Adipose tissue (tissue), 3 donors: ENCODE results near the gene COMMD1. TPM values are rescaled to one million over a fixed set of nuclear protein-coding genes. Genes with fewer than 3 reads are reported as not detected.

Source experiments
- H3K27ac ChIP-seq: one replicate; pipeline ENCODE4 v1.5.1; 2013; ENCODE audit warnings: low read depth, low read length
- WGBS, 3 donors: extraction: QIAGEN DNeasy Blood & Tissue Kit; methylation state at CpG; one replicate each; pipeline ENCODE4 v1.1.7; 2013; 5-methylcytosine and 5-hydroxymethylcytosine counted together
- polyA plus RNA-seq, 3 donors: library from polyadenylated mRNA; stranded (reverse); fragments of 200-250 nt; gene quantifications; one replicate each; pipeline ENCODE4 v1.2.3, GENCODE V29; 2013
- donor health status: healthy with polysubstance abuse.
- donor health status: Bipolar disorder and iron deficiency.
- donor health status: healthy.

The COMMD1 gene
- polyA plus RNA-seq, 3 donors, result 22.2 to 59.6 (median 46.5) TPM

- WGBS, 3 donors, result 61 to 79% (median 77%) methylated on average over 3 of the region's 3 CpGs
- no peak overlapping the region for H3K27ac ChIP-seq
Observed at GRCh38 chr2:62184512-62185230, 279.2 kb downstream of the COMMD1 start.

Other genes starting within 250 kb of the COMMD1 start
- gene FAM161A, start 51.6 kb upstream of the COMMD1 start, polyA plus RNA-seq, result 1 to 10 TPM; 1.4 to 2.1 (median 1.8) TPM
- 10 to 100 TPM; 66.6 to 86.2 (median 78.4) TPM for gene CCT4, start 17.0 kb upstream of the COMMD1 start, polyA plus RNA-seq